ENCODE data around the gene UBE2G1.

DNA sequence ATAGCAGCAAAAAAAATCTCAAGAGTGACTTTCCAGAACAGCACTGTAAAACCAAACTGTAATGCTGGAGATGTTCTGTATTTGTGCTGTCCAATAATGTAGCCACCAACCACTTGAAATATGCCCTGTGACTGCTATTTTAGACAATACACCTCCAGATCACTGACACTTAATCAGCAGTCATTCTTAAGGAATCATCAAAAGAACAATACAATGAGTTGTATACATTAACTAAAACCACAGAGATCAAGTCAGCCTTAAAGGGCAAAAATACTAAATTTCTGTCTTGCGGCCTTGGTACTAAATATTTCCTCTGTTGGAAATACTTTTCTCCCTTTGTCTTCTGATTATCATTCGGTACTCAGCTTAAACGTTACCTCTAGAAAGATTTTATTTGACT is 69.1 kb downstream of the UBE2G1 start:
- no peak for TF ChIP-seq POLR2A (IDR thresholded peaks at IDR 0.05)
- TF ChIP-seq, protein P1, sequence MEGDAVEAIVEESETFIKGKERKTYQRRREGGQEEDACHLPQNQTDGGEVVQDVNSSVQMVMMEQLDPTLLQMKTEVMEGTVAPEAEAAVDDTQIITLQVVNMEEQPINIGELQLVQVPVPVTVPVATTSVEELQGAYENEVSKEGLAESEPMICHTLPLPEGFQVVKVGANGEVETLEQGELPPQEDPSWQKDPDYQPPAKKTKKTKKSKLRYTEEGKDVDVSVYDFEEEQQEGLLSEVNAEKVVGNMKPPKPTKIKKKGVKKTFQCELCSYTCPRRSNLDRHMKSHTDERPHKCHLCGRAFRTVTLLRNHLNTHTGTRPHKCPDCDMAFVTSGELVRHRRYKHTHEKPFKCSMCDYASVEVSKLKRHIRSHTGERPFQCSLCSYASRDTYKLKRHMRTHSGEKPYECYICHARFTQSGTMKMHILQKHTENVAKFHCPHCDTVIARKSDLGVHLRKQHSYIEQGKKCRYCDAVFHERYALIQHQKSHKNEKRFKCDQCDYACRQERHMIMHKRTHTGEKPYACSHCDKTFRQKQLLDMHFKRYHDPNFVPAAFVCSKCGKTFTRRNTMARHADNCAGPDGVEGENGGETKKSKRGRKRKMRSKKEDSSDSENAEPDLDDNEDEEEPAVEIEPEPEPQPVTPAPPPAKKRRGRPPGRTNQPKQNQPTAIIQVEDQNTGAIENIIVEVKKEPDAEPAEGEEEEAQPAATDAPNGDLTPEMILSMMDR (IDR thresholded peaks at IDR 0.05) = no peak
